HepG2 (cell line): ENCODE measurements around the gene S100A6. TPM values are rescaled to one million over a fixed set of nuclear protein-coding genes. Genes with fewer than 3 reads are reported as not detected.

ENCODE experiments used
- ATAC-seq: fragments of 200-7000 bp; cut with Tn5 transposase; 3 replicates; pipeline ENCODE4 v1.9.1; 2020; ENCODE audit warnings: mild to moderate bottlenecking, moderate library complexity
- BruUV-seq: library from RNA; stranded (reverse); fragments of 400-500 nt; replicated peaks from 2 replicates; lab custom pipeline; 2021; lab: Mats Ljungman, UMichigan
- CTCF ChIA-PET: fragments of 300-600 bp; formaldehyde crosslinking; extraction: SDS; loops from one replicate; lab custom pipeline; 2021; ENCODE audit warnings: low total read pairs, inconsistent platforms, low intra/inter-chr PET ratio; lab: Yijun Ruan, JAX
- POLR2A ChIA-PET: fragments of 350-600 bp; sonication (Branson Sonifier 250); formaldehyde crosslinking; loops from one replicate; lab custom pipeline; 2020; ENCODE audit warnings: antibody characterized with exemption, inconsistent platforms; lab: Yijun Ruan, JAX
- DNase-seq: peaks from one replicate; pipeline ENCODE4 v3.0.0-alpha.2; 2015; ENCODE audit warnings: low spot score
- FAIRE-seq: peaks from 3 replicates; lab custom pipeline; 2011; peaks lifted over from hg19 to GRCh38; lab: Jason Lieb, UNC
- H2AFZ ChIP-seq: one replicate; pipeline ENCODE4 v1.6.1; 2011; ENCODE audit warnings: low read length, inconsistent platforms
- H3K27ac ChIP-seq: fragments of 300-600 bp; 3 replicates; pipeline ENCODE4 v1.8.0; 2011; ENCODE audit warnings: mixed run types, mild to moderate bottlenecking, mixed read lengths, low read length, inconsistent platforms; ENCODE audit not compliant: insufficient read depth; ENCODE audit errors: extremely low read length
- H3K27me3 ChIP-seq, 2 experiments: fragments of 200-600 bp in 1 of 2; 2 replicates in 1 of 2; 3 replicates in 1 of 2; pipeline versions ENCODE4 v1.6.0 to v1.8.0; 2011; ENCODE audit warnings: low read length in 2 of 2, mild to moderate bottlenecking in 2 of 2, moderate library complexity in 2 of 2, inconsistent platforms in 1 of 2; ENCODE audit not compliant: insufficient read depth in 2 of 2, control insufficient read depth in 1 of 2
- H3K36me3 ChIP-seq, 2 experiments: fragments of 200-600 bp in 1 of 2; replicated peaks in 1 of 2; 2 replicates in 1 of 2; 3 replicates in 1 of 2; pipeline versions ENCODE4 v1.5.1 to v1.8.0; 2011; ENCODE audit warnings: low read length in 2 of 2, inconsistent platforms in 1 of 2; ENCODE audit not compliant: insufficient read depth in 2 of 2, control insufficient read depth in 1 of 2
- H3K4me1 ChIP-seq: 2 replicates; pipeline ENCODE4 v1.5.1; 2012; ENCODE audit warnings: low read length, inconsistent platforms; ENCODE audit not compliant: insufficient read depth
- H3K4me2 ChIP-seq: 2 replicates; pipeline ENCODE4 v1.6.0; 2011; ENCODE audit warnings: low read depth, low read length, inconsistent platforms
- H3K4me3 ChIP-seq, 3 experiments: fragments of 200-600 bp in 1 of 3; sonication (generic), shearing (Covaris generic) in 1 of 3; replicated peaks in 1 of 3; 2 replicates each; pipeline ENCODE4 v1.5.1; 2011 to 2016; ENCODE audit warnings: low read length in 3 of 3, inconsistent platforms in 2 of 3, low read depth in 2 of 3, mild to moderate bottlenecking in 2 of 3, control low read depth in 1 of 3, mixed read lengths in 1 of 3; ENCODE audit not compliant: insufficient read depth in 1 of 3
- H3K79me2 ChIP-seq: one replicate; pipeline ENCODE4 v1.6.1; 2011; ENCODE audit warnings: low read length, inconsistent platforms; ENCODE audit not compliant: insufficient read depth
- H3K9ac ChIP-seq: 2 replicates; pipeline ENCODE4 v1.6.0; 2011; ENCODE audit warnings: mild to moderate bottlenecking, low read depth, low read length, inconsistent platforms; ENCODE audit not compliant: insufficient read depth
- H3K9me3 ChIP-seq: 2 replicates; pipeline ENCODE4 v1.5.1; 2012; ENCODE audit warnings: mild to moderate bottlenecking, low read length
- H4K20me1 ChIP-seq: 2 replicates; pipeline ENCODE4 v1.6.0; 2011; ENCODE audit warnings: inconsistent platforms, mild to moderate bottlenecking, low read length, moderate library complexity; ENCODE audit not compliant: insufficient read depth
- ADNP ChIP-seq: sonication (generic); formaldehyde crosslinking; IDR thresholded peaks from 2 replicates; pipeline ENCODE4 v1.4.0; 2020; ENCODE audit warnings: missing genetic modification reagents
- BHLHE40 ChIP-seq: IDR thresholded peaks from 2 replicates; pipeline ENCODE4 v1.6.1; 2011; ENCODE audit warnings: low read length, improper control_type of control experiment
- CBFB ChIP-seq: sonication (generic); formaldehyde crosslinking; IDR thresholded peaks from 2 replicates; pipeline ENCODE4 v1.4.0; 2020; ENCODE audit warnings: missing genetic modification reagents
- IKZF1 ChIP-seq: fragments of 450-650 bp; IDR thresholded peaks from 2 replicates; pipeline ENCODE4 v1.7.1; 2016
- KAT7 ChIP-seq: IDR thresholded peaks from 2 replicates; pipeline ENCODE4 v1.6.1; 2018; ENCODE audit warnings: borderline replicate concordance, missing compliant biosample characterization
- SMAD3 ChIP-seq: sonication (generic); formaldehyde crosslinking; IDR thresholded peaks from 2 replicates; pipeline ENCODE4 v1.4.0; 2020; ENCODE audit warnings: missing genetic modification reagents
- SOX13 ChIP-seq, 3 experiments: fragments of 450-650 bp in 1 of 3; sonication (generic) in 1 of 3; formaldehyde crosslinking in 1 of 3; IDR thresholded peaks in 2 of 3; conservative IDR thresholded peaks in 1 of 3; 2 replicates each; pipeline versions ENCODE4 v1.5.0 to v1.6.1; 2016 to 2020; ENCODE audit warnings: antibody characterized with exemption in 1 of 3, mild to moderate bottlenecking in 1 of 3, missing compliant biosample characterization in 1 of 3, missing genetic modification reagents in 1 of 3, moderate library complexity in 1 of 3
- ZC3H4 ChIP-seq: sonication (generic); formaldehyde crosslinking; IDR thresholded peaks from 2 replicates; pipeline ENCODE4 v1.4.0; 2020; ENCODE audit warnings: missing genetic modification reagents, borderline replicate concordance
- ZNF430 ChIP-seq: sonication (generic); formaldehyde crosslinking; IDR thresholded peaks from 2 replicates; pipeline ENCODE4 v1.9.0; 2021; ENCODE audit warnings: mild to moderate bottlenecking, missing genetic modification reagents
- ZNF788 ChIP-seq: sonication (generic); formaldehyde crosslinking; IDR thresholded peaks from 2 replicates; pipeline ENCODE4 v1.5.0; 2020; ENCODE audit warnings: mild to moderate bottlenecking, missing genetic modification reagents, borderline replicate concordance
- ZNF816 ChIP-seq: sonication (generic); formaldehyde crosslinking; IDR thresholded peaks from 2 replicates; pipeline ENCODE4 v1.8.0; 2022; ENCODE audit warnings: missing genetic modification reagents, mild to moderate bottlenecking, borderline replicate concordance
- ZSCAN25 ChIP-seq: sonication (generic); formaldehyde crosslinking; IDR thresholded peaks from 2 replicates; pipeline ENCODE4 v1.8.0; 2022; ENCODE audit warnings: mild to moderate bottlenecking, missing genetic modification reagents
- WGBS: methylation state at CpG from one replicate; pipeline ENCODE4 v1.1.6; 2017; ENCODE audit warnings: low lambda C conversion rate; 5-methylcytosine and 5-hydroxymethylcytosine counted together
- in situ Hi-C: cut with HindIII; loops from 2 replicates; pipeline ENCODE4 v1.10.0; 2017; ENCODE audit warnings: low pct_unique_long_range_greater_than_20kb; ENCODE audit not compliant: extremely low pct_ligation_motif_present
- intact Hi-C: fragments of 100-400 bp; cut with micrococcal nuclease; formaldehyde crosslinking; loops from one replicate; pipeline ENCODE4 v1.10.0; 2022; ENCODE audit not compliant: unreplicated experiment
- polyA plus RNA-seq, 8 experiments: library from polyadenylated mRNA; depleted of rRNA in 3 of 8; stranded (reverse) in 7 of 8; unstranded in 1 of 8; fragments of >200 nt; fragmentation: Illumina TruSeq in 4 of 8; extraction: Trizol in 4 of 8; gene quantifications; 2 replicates each; pipeline versions ENCODE4 v1.2.1 to v1.2.3, GENCODE V29; 2011 to 2016; ENCODE audit warnings: low read depth in 4 of 8, missing spikeins in 1 of 8, mixed read lengths in 1 of 8; ENCODE audit not compliant: insufficient read depth in 1 of 8
- total RNA-seq, 5 experiments: library from RNA; depleted of rRNA; stranded (reverse); fragments of >200 nt; fragmentation: Illumina TruSeq; extraction: Trizol; gene quantifications; 2 replicates each; pipeline ENCODE4 v1.2.3, GENCODE V29; 2016; ENCODE audit warnings: low read depth in 1 of 5
- TF ChIP-seq, protein P1 (sequence below): sonication (generic); formaldehyde crosslinking; IDR thresholded peaks from 2 replicates; pipeline ENCODE4 v1.4.0; 2020; ENCODE audit warnings: missing genetic modification reagents, low read depth, mild to moderate bottlenecking, borderline replicate concordance
- TF ChIP-seq, protein P2 (sequence below): sonication (generic); formaldehyde crosslinking; IDR thresholded peaks from 2 replicates; pipeline ENCODE4 v1.8.0; 2022; ENCODE audit warnings: missing genetic modification reagents, mild to moderate bottlenecking, borderline replicate concordance
- TF ChIP-seq, protein P3 (sequence below): sonication (generic); formaldehyde crosslinking; IDR thresholded peaks from 2 replicates; pipeline ENCODE4 v1.4.0; 2020; ENCODE audit warnings: missing genetic modification reagents, borderline replicate concordance
- TF ChIP-seq, protein P4 (sequence below): sonication (generic); formaldehyde crosslinking; IDR thresholded peaks from 2 replicates; pipeline ENCODE4 v1.4.0; 2020; ENCODE audit warnings: low read depth, mild to moderate bottlenecking, missing genetic modification reagents
- TF ChIP-seq, protein P5 (sequence below): sonication (generic); formaldehyde crosslinking; IDR thresholded peaks from 2 replicates; pipeline ENCODE4 v1.4.0; 2020; ENCODE audit warnings: missing genetic modification reagents

Gene S100A6
- total and polyA plus RNA-seq, 2 of the 13 experiments (the other 11 are each of a cell fraction or from before 2014, with no cell fraction given) = 72.9 to 85.0 TPM

DNA sequence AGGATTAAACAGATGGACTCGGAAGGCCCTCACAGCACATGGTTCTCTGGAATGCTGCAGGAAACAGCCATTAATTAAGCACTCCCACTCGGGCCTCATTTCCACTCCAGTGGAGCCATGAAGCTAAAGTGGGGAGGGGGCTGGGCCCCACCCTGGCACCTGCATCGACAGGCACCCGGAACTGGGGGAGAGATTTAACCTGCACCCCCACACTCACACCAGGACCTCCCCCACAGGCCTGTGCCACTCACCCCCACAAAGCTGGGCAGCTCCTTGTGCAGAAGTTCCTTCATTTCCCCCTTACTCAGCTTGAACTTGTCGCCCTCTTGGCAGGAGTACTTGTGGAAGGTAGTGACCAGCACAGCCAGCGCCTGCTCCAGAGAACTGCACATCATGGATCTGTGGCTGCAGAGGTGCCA lies 27.7 kb upstream of the S100A6 start:
- WGBS = 70% methylated on average over 4 of the region's 6 CpGs
- Histone ChIP-seq H3K4me1 (peaks cover 33% of the 10 kb centered on the region), H3K27me3 (no peaks in the 10 kb centered on the region), H3K27ac (no peak overlapping the region), H3K4me3 (no peak overlapping the region), H3K4me2 (no peak overlapping the region), H3K9ac (no peak overlapping the region), H2AFZ (no peak overlapping the region), H4K20me1 (no peaks in the 10 kb centered on the region), H3K9me3 (no peaks in the 10 kb centered on the region), H3K36me3 (no peaks in the 10 kb centered on the region), H3K79me2 (no peaks in the 10 kb centered on the region)
- no TSS peak for BruUV-seq
- CTCF ChIA-PET = no interaction called here
- in situ Hi-C loops = no loop called here
- POLR2A ChIA-PET = interaction anchor here (1.8 kb wide), 1 partner anchor 11 kb away, joined by 4 read pairs; no protein-coding TSS in a partner anchor
- intact Hi-C loops = no loop called here
- no peak for DNase-seq
- FAIRE-seq = no peak
- ATAC-seq = no peak
- TF ChIP-seq BHLHE40 (no peak), KAT7 (no peak), ZNF788 (CRISPR knock-in tag) (no peak), ZC3H4 (CRISPR knock-in tag) (no peak), ZNF430 (CRISPR knock-in tag) (no peak), SOX13 (IDR thresholded peaks at IDR 0.05) (no peak), SOX13 (CRISPR knock-in tag; conservative IDR thresholded peaks at IDR 0.05 in 1 of 2, IDR thresholded peaks at IDR 0.05 in 1 of 2) (no peak), ZNF816 (CRISPR knock-in tag) (no peak), SMAD3 (CRISPR knock-in tag) (no peak), ZSCAN25 (CRISPR knock-in tag) (no peak), IKZF1 (no peak), CBFB (no peak), ADNP (no peak)
- TF ChIP-seq, protein P1, sequence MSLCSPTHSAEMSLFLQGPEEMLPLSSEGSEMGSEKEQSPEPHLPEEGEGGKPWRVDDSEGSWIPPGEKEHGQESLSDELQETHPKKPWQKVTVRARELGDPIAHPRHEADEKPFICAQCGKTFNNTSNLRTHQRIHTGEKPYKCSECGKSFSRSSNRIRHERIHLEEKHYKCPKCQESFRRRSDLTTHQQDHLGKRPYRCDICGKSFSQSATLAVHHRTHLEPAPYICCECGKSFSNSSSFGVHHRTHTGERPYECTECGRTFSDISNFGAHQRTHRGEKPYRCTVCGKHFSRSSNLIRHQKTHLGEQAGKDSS (CRISPR knock-in tag) = no peak
- TF ChIP-seq, protein P2, sequence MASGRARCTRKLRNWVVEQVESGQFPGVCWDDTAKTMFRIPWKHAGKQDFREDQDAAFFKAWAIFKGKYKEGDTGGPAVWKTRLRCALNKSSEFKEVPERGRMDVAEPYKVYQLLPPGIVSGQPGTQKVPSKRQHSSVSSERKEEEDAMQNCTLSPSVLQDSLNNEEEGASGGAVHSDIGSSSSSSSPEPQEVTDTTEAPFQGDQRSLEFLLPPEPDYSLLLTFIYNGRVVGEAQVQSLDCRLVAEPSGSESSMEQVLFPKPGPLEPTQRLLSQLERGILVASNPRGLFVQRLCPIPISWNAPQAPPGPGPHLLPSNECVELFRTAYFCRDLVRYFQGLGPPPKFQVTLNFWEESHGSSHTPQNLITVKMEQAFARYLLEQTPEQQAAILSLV (CRISPR knock-in tag) = no peak
- TF ChIP-seq, protein P3, sequence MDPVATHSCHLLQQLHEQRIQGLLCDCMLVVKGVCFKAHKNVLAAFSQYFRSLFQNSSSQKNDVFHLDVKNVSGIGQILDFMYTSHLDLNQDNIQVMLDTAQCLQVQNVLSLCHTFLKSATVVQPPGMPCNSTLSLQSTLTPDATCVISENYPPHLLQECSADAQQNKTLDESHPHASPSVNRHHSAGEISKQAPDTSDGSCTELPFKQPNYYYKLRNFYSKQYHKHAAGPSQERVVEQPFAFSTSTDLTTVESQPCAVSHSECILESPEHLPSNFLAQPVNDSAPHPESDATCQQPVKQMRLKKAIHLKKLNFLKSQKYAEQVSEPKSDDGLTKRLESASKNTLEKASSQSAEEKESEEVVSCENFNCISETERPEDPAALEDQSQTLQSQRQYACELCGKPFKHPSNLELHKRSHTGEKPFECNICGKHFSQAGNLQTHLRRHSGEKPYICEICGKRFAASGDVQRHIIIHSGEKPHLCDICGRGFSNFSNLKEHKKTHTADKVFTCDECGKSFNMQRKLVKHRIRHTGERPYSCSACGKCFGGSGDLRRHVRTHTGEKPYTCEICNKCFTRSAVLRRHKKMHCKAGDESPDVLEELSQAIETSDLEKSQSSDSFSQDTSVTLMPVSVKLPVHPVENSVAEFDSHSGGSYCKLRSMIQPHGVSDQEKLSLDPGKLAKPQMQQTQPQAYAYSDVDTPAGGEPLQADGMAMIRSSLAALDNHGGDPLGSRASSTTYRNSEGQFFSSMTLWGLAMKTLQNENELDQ = no peak
- TF ChIP-seq, protein P4, sequence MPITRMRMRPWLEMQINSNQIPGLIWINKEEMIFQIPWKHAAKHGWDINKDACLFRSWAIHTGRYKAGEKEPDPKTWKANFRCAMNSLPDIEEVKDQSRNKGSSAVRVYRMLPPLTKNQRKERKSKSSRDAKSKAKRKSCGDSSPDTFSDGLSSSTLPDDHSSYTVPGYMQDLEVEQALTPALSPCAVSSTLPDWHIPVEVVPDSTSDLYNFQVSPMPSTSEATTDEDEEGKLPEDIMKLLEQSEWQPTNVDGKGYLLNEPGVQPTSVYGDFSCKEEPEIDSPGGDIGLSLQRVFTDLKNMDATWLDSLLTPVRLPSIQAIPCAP (CRISPR knock-in tag) = no peak
- TF ChIP-seq, protein P5, sequence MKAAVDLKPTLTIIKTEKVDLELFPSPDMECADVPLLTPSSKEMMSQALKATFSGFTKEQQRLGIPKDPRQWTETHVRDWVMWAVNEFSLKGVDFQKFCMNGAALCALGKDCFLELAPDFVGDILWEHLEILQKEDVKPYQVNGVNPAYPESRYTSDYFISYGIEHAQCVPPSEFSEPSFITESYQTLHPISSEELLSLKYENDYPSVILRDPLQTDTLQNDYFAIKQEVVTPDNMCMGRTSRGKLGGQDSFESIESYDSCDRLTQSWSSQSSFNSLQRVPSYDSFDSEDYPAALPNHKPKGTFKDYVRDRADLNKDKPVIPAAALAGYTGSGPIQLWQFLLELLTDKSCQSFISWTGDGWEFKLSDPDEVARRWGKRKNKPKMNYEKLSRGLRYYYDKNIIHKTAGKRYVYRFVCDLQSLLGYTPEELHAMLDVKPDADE (CRISPR knock-in tag) = no peak
